T-helper 1 cell treated with Interleukin-12 subunit alpha and Interleukin-12 subunit beta and Interleukin-4 antibody, amounts not matched to agents 30 μg/mL and 1 μg/mL, for 36 hours (primary cell): ENCODE results near the gene RYR1.
"Not testable (repeated sequence)": the region's sequence is repeated elsewhere in the genome, so short reads cannot be mapped to it uniquely, and the experiment has no call there.

Experiments used
- H3K27ac Mint-ChIP-seq: one replicate; pipeline ENCODE4 v1.8.0; 2021; ENCODE audit warnings: mild to moderate bottlenecking, mixed read lengths
- H3K27me3 Mint-ChIP-seq: one replicate; pipeline ENCODE4 v1.8.0; 2021; ENCODE audit warnings: low read depth, mixed read lengths
- H3K36me3 Mint-ChIP-seq: one replicate; pipeline ENCODE4 v1.8.0; 2021; ENCODE audit warnings: low read depth, mixed read lengths
- H3K4me1 Mint-ChIP-seq: one replicate; pipeline ENCODE4 v1.8.0; 2021; ENCODE audit warnings: low read depth, mixed read lengths
- H3K4me3 Mint-ChIP-seq: one replicate; pipeline ENCODE4 v1.8.0; 2021; ENCODE audit warnings: mild to moderate bottlenecking, moderate library complexity, mixed read lengths
- H3K9me3 Mint-ChIP-seq: one replicate; pipeline ENCODE4 v1.8.0; 2021; ENCODE audit warnings: mixed read lengths

The RYR1 gene

GRCh38 chr19:38495375-38495774 lies 61.9 kb downstream of the RYR1 start:
- not testable (repeated sequence) for H3K4me3 Mint-ChIP-seq, H3K36me3 Mint-ChIP-seq, H3K4me1 Mint-ChIP-seq, H3K9me3 Mint-ChIP-seq, H3K27ac Mint-ChIP-seq
- peaks cover 14% of the 10 kb centered on the region for H3K27me3 Mint-ChIP-seq

- Mint-ChIP-seq H3K4me1 (peaks cover 3% of the 10 kb centered on the region), H3K9me3 (no peaks in the 10 kb centered on the region), H3K27me3 (peaks cover 8% of the 10 kb centered on the region), H3K36me3 (no peaks in the 10 kb centered on the region), H3K4me3 (no peak overlapping the region), H3K27ac (no peak overlapping the region)
Measured at GRCh38 chr19:38496116-38496515, 62.6 kb downstream of the RYR1 start.

- Mint-ChIP-seq H3K27me3 (peaks cover 7% of the 10 kb centered on the region), H3K4me1 (peaks cover 3% of the 10 kb centered on the region)
Measured at GRCh38 chr19:38496603-38497487, 63.4 kb downstream of the RYR1 start.

GRCh38 chr19:38497907-38498306 lies 64.4 kb downstream of the RYR1 start:
- H3K4me1 Mint-ChIP-seq = no peaks in the 10 kb centered on the region
- no peak overlapping the region for H3K27ac Mint-ChIP-seq
- no peak overlapping the region for H3K4me3 Mint-ChIP-seq
- no peaks in the 10 kb centered on the region for H3K9me3 Mint-ChIP-seq
- H3K27me3 Mint-ChIP-seq = no peaks in the 10 kb centered on the region
- H3K36me3 Mint-ChIP-seq = no peaks in the 10 kb centered on the region

More at GRCh38 chr19:38496603-38497487, 63.4 kb downstream of the RYR1 start:
- Mint-ChIP-seq H3K9me3 (no peaks in the 10 kb centered on the region), H3K27ac (no peak overlapping the region), H3K36me3 (no peaks in the 10 kb centered on the region), H3K4me3 (no peak overlapping the region)

- Mint-ChIP-seq H3K9me3 (no peaks in the 10 kb centered on the region), H3K36me3 (no peaks in the 10 kb centered on the region), H3K27me3 (no peaks in the 10 kb centered on the region)
Measured at GRCh38 chr19:38499532-38499931, 66.0 kb downstream of the RYR1 start.

GRCh38 chr19:38500450-38500849 lies 67.0 kb downstream of the RYR1 start:
- Mint-ChIP-seq H3K27me3 (no peaks in the 10 kb centered on the region), H3K4me3 (no peak overlapping the region), H3K4me1 (no peaks in the 10 kb centered on the region), H3K27ac (no peak overlapping the region), H3K36me3 (no peaks in the 10 kb centered on the region), H3K9me3 (no peaks in the 10 kb centered on the region)

More at GRCh38 chr19:38499532-38499931, 66.0 kb downstream of the RYR1 start:
- H3K27ac Mint-ChIP-seq = no peak overlapping the region
- H3K4me3 Mint-ChIP-seq = no peak overlapping the region
- no peaks in the 10 kb centered on the region for H3K4me1 Mint-ChIP-seq

- Mint-ChIP-seq H3K27ac (no peak overlapping the region), H3K36me3 (no peaks in the 10 kb centered on the region), H3K4me3 (no peak overlapping the region), H3K9me3 (no peaks in the 10 kb centered on the region), H3K4me1 (no peaks in the 10 kb centered on the region), H3K27me3 (no peaks in the 10 kb centered on the region)
Measured at GRCh38 chr19:38502410-38503076, 69.1 kb downstream of the RYR1 start.

- Mint-ChIP-seq H3K27me3 (no peaks in the 10 kb centered on the region), H3K4me1 (no peaks in the 10 kb centered on the region), H3K36me3 (no peaks in the 10 kb centered on the region), H3K27ac (no peak overlapping the region), H3K9me3 (no peaks in the 10 kb centered on the region), H3K4me3 (no peak overlapping the region)
Measured at GRCh38 chr19:38503077-38503410, 69.6 kb downstream of the RYR1 start.

- H3K27ac Mint-ChIP-seq = no peak overlapping the region
- H3K4me1 Mint-ChIP-seq = no peaks in the 10 kb centered on the region
- H3K4me3 Mint-ChIP-seq = no peak overlapping the region
- H3K27me3 Mint-ChIP-seq = no peaks in the 10 kb centered on the region
- no peaks in the 10 kb centered on the region for H3K36me3 Mint-ChIP-seq
- no peaks in the 10 kb centered on the region for H3K9me3 Mint-ChIP-seq
Measured at GRCh38 chr19:38505958-38506357, 72.5 kb downstream of the RYR1 start.

- Mint-ChIP-seq H3K27me3 (peaks cover 2% of the 10 kb centered on the region), H3K27ac (no peak overlapping the region), H3K4me1 (peaks cover 2% of the 10 kb centered on the region), H3K4me3 (no peak overlapping the region), H3K36me3 (no peaks in the 10 kb centered on the region), H3K9me3 (no peaks in the 10 kb centered on the region)
Measured at GRCh38 chr19:38506375-38506722, 72.9 kb downstream of the RYR1 start.

- Mint-ChIP-seq H3K27ac (no peak overlapping the region), H3K4me1 (peaks cover 5% of the 10 kb centered on the region), H3K27me3 (peaks cover 5% of the 10 kb centered on the region), H3K9me3 (no peaks in the 10 kb centered on the region), H3K4me3 (no peak overlapping the region), H3K36me3 (no peaks in the 10 kb centered on the region)
Measured at GRCh38 chr19:38506723-38507550, 73.4 kb downstream of the RYR1 start.

- Mint-ChIP-seq H3K4me3 (no peak overlapping the region), H3K27ac (no peak overlapping the region), H3K27me3 (peaks cover 5% of the 10 kb centered on the region), H3K36me3 (no peaks in the 10 kb centered on the region), H3K9me3 (no peaks in the 10 kb centered on the region), H3K4me1 (peaks cover 5% of the 10 kb centered on the region)
Measured at GRCh38 chr19:38507551-38508127, 74.1 kb downstream of the RYR1 start.

GRCh38 chr19:38508507-38508906 lies 75.0 kb downstream of the RYR1 start:
- peaks cover 9% of the 10 kb centered on the region for H3K4me1 Mint-ChIP-seq
- peaks cover 5% of the 10 kb centered on the region for H3K27me3 Mint-ChIP-seq
- H3K9me3 Mint-ChIP-seq = no peaks in the 10 kb centered on the region
- H3K27ac Mint-ChIP-seq = peak overlapping the region; percentile 50
- no peaks in the 10 kb centered on the region for H3K36me3 Mint-ChIP-seq
- H3K4me3 Mint-ChIP-seq = no peak overlapping the region

GRCh38 chr19:38509027-38509426 lies 75.5 kb downstream of the RYR1 start:
- peaks cover 5% of the 10 kb centered on the region for H3K27me3 Mint-ChIP-seq
- no peaks in the 10 kb centered on the region for H3K36me3 Mint-ChIP-seq
- no peaks in the 10 kb centered on the region for H3K9me3 Mint-ChIP-seq
- peaks cover 13% of the 10 kb centered on the region for H3K4me1 Mint-ChIP-seq
- no peak overlapping the region for H3K4me3 Mint-ChIP-seq
- no peak overlapping the region for H3K27ac Mint-ChIP-seq
